HG03460 (cell line): ENCODE data around the gene CDC25B.

ENCODE experiments used
- ATAC-seq: cut with Tn5 transposase; IDR thresholded peaks from one replicate; pipeline ENCODE4 v1.9.1; 2021; ENCODE audit not compliant: unreplicated experiment

Gene CDC25B

GRCh38 chr20:3763671-3764601 is 32.2 kb upstream of the CDC25B start:
- ATAC-seq, result no peak

DNA sequence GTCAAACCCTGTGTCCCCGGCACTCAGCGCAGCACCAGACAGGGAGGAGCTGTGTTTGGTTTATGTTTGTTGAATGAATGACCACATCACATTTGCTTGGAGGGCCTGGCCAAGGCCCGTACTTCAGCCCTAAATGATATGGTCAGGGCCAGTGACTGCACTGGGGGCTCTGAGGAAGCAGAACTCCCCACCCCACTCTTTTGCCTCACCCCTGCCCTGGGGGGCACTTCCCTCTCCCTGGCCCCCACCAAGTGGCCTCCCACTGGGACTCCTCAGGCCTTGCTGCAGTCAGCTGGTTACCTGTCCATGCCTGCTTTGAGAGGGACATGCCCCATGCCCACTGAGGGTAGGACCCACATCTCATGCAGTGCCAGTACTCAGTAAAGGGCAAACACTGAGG is 31.5 kb upstream of the CDC25B start:
- no peak for ATAC-seq

GRCh38 chr20:3765171-3765882 is 30.8 kb upstream of the CDC25B start:
- no peak for ATAC-seq

DNA sequence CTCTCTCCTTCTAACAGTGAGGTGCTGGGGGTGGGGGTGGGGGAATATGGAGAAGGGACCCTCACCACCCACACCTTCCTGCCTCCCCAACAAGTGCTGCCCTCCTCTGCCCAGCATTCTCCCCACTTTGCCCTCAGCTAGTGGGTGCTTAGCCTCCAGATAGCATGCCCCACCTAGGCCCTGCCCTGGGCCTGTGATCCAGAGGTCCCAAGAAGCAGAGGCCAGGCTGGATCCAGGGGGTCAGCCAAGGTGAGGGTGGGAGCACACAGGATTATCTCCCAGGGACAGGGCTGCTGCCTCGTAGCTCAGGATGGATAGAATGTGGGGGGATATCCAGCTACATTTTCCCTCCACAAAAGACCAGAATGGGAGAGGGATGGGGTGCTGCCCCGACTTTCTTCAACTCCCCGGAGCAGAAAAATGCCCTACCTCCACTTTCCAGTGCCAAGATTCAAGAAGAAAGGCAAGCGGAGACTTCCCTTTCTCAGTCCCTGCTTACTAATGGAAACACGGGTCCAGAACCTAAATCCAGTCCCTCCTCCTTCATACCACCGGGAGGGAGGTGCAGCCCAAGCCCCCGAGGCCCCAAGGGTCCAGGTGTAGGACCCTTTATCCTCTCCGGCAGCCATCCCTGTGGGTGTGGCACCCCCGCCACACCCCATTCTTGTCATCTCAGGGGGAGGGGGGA is 29.5 kb upstream of the CDC25B start:
- ATAC-seq, result no peak

DNA sequence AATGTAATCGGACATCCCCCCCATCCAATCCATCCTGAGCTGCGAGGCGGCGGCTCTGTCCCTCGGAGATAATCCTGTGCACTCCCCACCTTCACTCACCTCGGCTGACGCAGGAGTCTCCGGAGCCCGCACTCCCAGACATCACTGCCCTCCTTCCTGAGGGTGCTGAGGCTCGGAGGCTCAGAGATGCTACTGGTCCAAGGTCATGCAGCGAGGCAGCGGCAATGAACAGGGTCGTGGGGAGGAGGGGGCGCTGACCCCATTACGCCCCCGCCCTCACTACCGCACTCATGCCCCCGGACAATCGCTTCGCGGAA is 29.0 kb upstream of the CDC25B start:
- ATAC-seq, result no peak

DNA sequence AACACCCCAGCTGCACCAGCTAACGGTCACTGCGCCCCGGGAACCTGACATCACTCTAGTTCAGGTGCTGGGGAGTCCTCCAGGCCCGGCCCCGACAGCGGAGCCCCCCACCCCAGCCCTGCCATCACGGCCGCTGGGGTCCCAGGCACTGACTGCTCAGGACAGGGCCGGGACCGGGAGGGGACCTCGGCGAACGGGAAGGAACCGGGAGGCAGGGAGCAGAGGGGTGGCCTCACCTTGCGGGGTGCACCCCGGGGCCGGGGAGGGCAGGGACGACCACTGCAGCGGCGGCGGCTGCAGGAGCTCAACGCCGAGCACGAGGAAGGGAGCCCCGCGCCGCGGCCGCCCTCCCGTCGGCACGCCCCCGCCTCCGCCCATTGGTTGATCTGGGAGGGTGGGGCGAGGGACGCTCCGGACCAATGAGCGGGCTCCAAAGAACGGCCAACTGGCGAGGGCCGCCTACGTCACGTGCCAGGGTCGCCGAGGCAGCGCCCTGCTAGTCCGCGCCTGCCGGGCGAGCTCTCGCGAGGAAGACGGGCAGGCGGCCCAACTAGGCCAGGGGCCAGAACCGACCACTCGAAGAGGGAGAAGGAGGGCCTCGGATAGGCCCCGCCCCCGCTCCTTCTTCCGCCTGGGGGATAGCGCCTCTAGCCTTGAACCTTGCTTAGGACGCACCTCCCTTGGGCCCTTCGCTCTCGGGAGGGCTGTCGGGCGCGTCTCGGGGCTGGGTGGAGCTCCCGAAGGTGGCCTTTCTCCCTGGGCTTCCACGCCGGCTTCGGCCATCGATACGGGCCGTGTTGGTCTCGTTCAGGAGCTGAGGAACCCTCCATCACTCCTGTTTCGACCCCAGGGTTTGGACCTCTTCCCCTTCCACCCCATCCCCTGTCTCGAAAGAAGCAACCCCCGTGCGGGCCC is 28.4 kb upstream of the CDC25B start, which contains the start of gene ADISSP:
Gene ADISSP, minus strand, starts transcription at position 327 of the 915 bp plus-strand sequence. CDS start 7,653 bp downstream, outside the sequence.
- peak; percentile 93 for ATAC-seq

DNA sequence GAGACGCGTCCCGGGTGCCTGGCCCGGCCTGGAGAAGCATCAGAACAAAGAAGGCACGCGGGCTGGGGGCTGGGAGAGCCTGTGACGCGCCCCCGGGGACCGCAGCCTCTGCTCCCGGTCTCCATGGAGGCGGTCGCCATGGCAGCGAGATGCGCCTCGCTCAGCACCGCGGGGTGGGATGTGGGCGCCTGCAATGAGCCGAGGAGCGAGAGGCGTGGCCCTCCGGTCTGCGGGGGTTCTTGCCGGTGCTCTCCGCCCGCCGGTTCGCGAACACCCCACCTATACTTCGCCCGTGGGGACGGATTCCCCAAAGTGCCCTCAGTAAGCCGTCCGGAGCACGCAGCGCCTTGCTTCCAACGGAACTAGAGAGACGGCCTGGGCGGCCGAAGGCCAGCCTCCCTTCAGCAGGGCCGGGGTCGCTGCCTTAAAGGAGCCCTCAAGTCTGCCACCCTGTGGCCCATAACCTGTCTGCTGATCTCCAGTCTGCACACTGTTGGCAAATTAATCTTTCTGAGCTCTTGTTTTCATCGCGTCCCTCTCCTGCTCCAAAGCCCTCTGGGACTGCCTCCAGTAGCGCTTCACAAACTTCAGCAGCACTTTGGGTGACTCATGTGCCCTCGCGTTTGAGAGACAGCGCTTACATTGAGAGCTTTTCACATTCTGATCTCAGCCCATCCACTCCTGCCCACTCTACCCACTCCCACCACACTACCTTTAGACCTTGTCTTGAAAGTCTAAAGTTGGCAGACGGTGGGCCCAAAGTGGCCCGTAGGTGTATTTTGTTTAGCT is 27.6 kb upstream of the CDC25B start:
- ATAC-seq, result peak; percentile 35

DNA sequence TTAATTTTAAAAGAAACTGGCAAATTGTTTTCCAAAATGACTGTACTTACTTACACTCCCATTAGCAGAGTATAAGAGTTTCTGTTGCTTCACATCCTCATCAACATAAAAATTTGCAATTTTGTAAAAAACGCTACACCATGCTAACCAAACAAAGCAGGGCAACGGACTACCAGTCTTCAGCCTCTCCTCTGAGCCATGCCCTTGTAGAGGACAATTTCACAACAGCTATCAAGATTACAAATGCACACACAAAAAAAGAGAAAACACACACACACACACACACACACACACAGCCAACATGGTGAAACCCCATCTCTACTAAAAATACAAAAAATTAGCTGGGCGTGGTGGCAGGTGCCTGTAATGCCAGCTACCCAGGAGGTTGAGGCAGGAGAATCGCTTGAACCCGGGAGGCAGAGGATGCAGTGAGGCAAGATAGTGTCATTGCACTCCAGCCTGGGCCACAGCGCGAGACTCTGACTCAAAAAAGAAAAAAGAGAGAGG is 24.5 kb upstream of the CDC25B start:
- no peak for ATAC-seq

- no peak for ATAC-seq
Measured at GRCh38 chr20:3775457-3776108, 20.5 kb upstream of the CDC25B start.

- no peak for ATAC-seq
Measured at GRCh38 chr20:3777381-3777715, 18.8 kb upstream of the CDC25B start.

DNA sequence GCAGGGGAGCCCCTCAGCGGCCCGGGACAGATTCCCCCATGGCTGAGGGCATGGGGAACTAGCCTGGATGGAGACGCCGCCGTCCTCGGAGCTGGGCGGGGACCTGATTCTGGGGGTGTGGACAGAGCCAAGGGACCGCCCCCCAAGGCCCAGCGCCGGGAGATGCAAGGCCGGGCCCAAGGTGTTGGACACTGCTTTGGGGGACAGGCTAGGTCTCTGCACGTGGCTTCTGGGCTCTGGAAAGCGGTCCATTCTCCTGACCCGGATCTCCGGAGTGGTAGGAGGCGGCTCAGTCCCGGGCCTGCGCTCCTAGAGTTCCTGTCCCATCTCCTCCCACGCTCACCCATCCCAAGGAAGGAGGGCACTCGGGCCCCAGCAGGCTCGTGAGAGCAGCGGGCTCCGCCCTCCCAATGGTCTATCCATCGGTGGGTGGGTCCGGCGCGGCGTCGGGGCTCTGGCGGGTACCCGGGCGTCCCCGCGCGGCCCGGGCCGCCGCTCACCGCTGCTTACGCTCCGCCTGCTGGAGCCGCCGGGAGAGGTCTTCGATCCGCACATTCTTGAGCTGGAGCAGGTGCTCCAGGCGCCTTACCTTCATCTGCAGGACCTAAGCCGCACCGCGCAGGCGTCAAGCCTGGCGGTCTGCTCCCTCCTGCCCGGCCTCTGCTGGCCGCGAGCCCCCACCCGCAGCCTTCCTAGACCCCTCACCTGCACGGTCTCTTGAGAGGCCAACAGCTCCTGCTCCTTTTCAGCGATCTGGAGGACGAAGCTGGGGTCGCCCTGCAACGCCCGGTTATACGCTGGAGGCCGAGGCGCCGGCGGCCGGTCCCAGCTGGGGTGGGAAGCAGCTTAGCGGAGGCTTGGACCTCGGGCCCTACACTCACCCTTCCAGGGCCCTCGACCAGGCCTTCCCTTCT is 18.1 kb upstream of the CDC25B start:
- no peak for ATAC-seq

DNA sequence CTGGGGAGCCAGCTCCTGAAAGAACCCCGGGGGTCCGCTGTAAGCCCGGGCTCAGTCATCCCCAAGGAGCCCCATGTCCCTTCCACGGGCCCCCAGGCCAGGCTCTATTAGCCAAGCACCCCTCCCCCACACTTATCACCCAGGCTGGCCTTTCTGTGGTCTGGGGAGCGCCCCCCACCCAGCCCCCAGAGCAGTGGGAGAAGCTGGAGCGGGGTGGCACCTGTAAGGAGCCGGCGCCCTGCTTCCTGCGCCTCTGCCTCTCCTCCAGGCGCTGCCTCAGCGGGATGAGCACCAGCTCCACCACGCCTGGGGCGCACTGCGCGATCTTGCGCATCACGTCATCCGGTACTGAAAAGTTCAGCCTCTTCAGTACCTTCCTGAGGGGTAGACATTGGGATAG is 17.1 kb upstream of the CDC25B start:
- no peak for ATAC-seq

DNA sequence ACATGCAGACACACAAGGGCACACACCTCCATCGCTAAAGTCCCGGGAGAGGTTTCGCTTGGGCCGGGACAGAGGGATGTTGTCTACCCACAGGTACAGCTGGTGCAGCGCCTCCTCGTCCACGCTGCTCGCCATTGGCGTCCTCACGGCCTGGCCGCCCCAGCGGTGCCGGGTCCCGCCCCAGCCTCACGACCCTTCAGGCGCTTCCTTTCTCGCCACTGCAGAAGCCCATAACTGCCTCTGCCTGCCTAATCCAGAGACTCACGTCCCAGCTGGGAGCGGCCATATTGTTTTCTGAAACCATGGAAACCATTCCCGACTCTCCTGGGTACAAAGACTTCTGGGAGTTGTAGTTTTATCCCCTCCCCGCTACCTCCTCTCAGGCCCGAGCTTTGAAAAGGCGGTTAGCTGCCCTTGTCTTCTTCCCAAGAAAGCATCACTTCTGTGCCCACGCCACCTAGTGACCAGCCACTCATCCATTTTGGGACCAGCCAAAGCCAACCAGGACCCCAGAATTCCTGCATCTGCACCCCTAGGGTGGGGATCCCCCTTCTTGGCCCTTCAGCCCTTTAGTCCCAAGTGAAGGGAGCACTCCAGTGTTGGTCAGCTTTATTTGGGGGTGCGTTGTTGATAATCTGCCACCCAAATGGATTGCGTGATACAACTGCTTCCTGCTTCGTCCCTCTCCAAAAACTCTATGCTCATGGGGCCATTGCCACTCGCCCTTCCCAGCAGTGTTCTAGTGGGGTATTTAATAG is 14.8 kb upstream of the CDC25B start, which contains the start of gene SPEF1:
Gene SPEF1, minus strand, starts transcription at position 296 of the 758 bp plus-strand sequence. Its CDS starts 161 bp downstream, at position 135.
- ATAC-seq, result peak; percentile 65

- ATAC-seq, result no peak
Measured at GRCh38 chr20:3782597-3782996, 13.5 kb upstream of the CDC25B start.

GRCh38 chr20:3783068-3783489 is 13.0 kb upstream of the CDC25B start:
- ATAC-seq, result no peak

DNA sequence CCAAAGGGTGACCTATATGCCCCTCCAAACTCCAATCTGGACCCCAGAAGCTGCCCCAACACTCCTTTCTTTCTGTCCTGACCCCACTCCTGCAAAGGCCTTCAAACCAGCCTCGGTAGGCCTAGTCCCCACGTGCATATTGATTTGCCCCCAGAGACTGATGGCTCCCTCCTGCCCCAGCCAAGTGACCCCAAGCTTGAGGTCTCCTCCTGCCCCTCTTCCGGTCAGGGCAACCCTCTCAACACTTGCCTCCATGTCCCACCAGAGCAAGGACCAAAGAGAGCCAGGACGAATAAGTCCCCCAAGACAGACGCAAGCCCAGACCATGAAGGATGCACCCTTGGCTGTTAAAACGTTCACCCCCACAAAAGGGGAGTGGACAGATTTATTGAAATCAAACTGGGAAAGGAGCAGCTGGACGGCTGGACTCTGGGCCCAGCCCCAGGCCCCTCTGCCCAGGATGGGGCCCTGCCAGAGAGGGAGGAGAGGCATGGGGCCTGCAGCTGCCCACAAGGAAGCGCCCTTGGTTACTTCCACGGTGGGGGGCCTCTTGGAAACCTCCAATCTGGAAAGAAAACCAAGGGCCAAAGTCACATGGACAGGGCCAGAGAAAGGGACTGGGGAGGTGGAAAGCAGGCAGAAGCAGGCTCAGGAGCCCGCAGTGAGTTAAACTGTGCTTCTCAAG is 12.5 kb upstream of the CDC25B start:
- no peak for ATAC-seq
